ENCODE data around the gene TACC2. TPM values are rescaled to one million over a fixed set of nuclear protein-coding genes. Genes with fewer than 3 reads are reported as not detected.

TACC2 gene
- total RNA-seq, 1 donor from 2014 or later = 76.4 TPM

DNA sequence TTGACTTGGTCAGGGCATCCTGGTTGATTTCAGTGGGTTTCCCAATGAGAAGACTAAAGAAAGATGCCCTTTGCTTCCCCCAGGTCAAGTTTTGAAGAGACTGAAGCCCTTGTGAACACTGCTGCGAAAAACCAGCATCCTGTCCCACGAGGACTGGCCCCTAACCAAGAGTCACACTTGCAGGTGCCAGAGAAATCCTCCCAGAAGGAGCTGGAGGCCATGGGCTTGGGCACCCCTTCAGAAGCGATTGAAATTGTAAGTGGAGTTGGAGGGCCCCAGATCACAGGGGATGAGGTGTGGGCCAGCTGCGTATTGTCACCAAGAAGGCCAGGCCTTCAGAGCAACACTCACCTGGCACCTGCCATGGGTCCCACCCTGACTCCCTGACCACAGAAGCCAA lies 238.8 kb downstream of the TACC2 start:
- DNase-seq (ENCODE audit: extremely low spot score in 2 of 2) = no peak
- Histone ChIP-seq H3K9me3 (no peaks in the 10 kb centered on the region), H3K27ac (no peak overlapping the region), H3K4me3 (no peak overlapping the region), H3K36me3 (peaks cover 0 to 41% of the 10 kb centered on the region in 2 donors), H3K27me3 (no peaks in the 10 kb centered on the region), H3K4me1 (no peaks in the 10 kb centered on the region)
- intact Hi-C loops (cut with DNase I) = no loop called here
- no peak for TF ChIP-seq POLR2A (IDR thresholded peaks at IDR 0.05)
- TF ChIP-seq, protein P1, sequence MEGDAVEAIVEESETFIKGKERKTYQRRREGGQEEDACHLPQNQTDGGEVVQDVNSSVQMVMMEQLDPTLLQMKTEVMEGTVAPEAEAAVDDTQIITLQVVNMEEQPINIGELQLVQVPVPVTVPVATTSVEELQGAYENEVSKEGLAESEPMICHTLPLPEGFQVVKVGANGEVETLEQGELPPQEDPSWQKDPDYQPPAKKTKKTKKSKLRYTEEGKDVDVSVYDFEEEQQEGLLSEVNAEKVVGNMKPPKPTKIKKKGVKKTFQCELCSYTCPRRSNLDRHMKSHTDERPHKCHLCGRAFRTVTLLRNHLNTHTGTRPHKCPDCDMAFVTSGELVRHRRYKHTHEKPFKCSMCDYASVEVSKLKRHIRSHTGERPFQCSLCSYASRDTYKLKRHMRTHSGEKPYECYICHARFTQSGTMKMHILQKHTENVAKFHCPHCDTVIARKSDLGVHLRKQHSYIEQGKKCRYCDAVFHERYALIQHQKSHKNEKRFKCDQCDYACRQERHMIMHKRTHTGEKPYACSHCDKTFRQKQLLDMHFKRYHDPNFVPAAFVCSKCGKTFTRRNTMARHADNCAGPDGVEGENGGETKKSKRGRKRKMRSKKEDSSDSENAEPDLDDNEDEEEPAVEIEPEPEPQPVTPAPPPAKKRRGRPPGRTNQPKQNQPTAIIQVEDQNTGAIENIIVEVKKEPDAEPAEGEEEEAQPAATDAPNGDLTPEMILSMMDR (IDR thresholded peaks at IDR 0.05) = no peak
- TF ChIP-seq POLR2AphosphoS5 (IDR thresholded peaks at IDR 0.05; ENCODE audit: insufficient read depth in 1 of 2, low read depth in 1 of 2) = no peak

DNA sequence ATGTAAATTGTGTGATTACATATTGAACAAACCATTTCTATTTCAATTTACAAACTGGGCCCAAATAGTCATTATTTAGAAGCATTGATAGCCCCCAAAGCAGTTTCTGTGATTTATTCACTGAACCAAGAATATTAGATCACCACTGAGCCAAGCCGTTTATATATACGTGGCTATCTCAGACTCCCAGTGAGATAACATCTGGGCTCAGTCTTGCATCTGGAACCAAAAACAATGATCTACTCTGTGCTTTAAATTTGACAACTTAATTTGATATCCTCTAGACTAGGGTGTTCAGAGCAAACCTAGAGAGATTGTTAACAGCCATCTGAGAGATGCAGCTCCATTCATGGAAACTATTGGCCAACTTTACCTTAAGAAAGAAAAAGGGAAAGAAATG lies 240.7 kb downstream of the TACC2 start:
- no peaks in the 10 kb centered on the region for H3K4me1 ChIP-seq
- no peak overlapping the region for H3K4me3 ChIP-seq
- no peak for DNase-seq (ENCODE audit: extremely low spot score in 2 of 2)
- TF ChIP-seq POLR2A (IDR thresholded peaks at IDR 0.05) = no peak
- TF ChIP-seq, protein P1 (IDR thresholded peaks at IDR 0.05) = no peak
- TF ChIP-seq POLR2AphosphoS5 (IDR thresholded peaks at IDR 0.05; ENCODE audit: insufficient read depth in 1 of 2, low read depth in 1 of 2) = no peak
- H3K36me3 ChIP-seq = peaks cover 0 to 31% of the 10 kb centered on the region in 2 donors
- intact Hi-C loops (cut with DNase I) = no loop called here
- no peaks in the 10 kb centered on the region for H3K27me3 ChIP-seq
- H3K27ac ChIP-seq = no peak overlapping the region
- H3K9me3 ChIP-seq = no peaks in the 10 kb centered on the region

DNA sequence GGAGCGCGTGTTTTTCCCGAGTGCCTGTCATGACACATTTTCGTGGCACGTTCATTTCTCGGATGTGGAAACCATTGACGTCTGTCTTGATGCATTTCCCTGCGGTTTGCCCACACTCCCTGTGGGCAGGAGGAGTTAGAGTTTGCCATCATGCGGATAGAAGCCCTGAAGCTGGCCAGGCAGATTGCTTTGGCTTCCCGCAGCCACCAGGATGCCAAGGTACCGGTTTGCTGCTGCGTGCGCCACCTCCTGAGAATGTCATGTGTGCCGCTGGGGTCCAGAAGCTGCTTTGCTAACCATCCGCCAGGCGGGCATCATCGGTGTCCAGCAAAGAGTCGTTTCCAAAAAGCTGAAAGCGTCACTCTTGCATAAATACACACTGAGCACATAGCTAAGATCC lies 241.3 kb downstream of the TACC2 start:
- intact Hi-C loops (cut with DNase I) = no loop called here
- no peaks in the 10 kb centered on the region for H3K27me3 ChIP-seq
- DNase-seq (ENCODE audit: extremely low spot score in 2 of 2) = no peak
- H3K36me3 ChIP-seq = peaks cover 0 to 31% of the 10 kb centered on the region in 2 donors
- H3K4me3 ChIP-seq = no peak overlapping the region
- H3K4me1 ChIP-seq = no peaks in the 10 kb centered on the region
- no peaks in the 10 kb centered on the region for H3K9me3 ChIP-seq
- no peak overlapping the region for H3K27ac ChIP-seq
- no peak for TF ChIP-seq POLR2A (IDR thresholded peaks at IDR 0.05)
- TF ChIP-seq, protein P1 (IDR thresholded peaks at IDR 0.05) = no peak
- no peak for TF ChIP-seq POLR2AphosphoS5 (IDR thresholded peaks at IDR 0.05; ENCODE audit: insufficient read depth in 1 of 2, low read depth in 1 of 2)

DNA sequence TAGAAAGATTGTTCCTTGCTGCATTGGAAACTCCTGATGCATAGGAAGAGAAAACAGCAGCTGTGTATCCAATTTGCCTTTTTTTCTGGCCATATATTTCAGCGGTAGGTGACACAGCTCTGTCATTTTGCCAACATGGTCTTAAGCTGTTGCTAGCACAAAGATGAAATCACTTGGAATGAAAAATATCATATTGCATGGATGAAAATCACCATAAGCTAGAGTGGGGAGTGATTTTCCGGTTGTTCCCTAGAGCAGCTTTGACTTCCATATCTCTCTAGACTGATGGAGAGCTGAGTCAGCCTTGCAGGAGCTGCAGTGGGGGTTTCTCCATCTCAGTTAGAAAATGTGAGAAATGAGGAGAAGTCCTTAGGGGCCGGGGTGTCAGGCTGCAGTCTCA lies 243.8 kb downstream of the TACC2 start:
- no peak for TF ChIP-seq POLR2A (IDR thresholded peaks at IDR 0.05)
- no peak for TF ChIP-seq POLR2AphosphoS5 (IDR thresholded peaks at IDR 0.05; ENCODE audit: insufficient read depth in 1 of 2, low read depth in 1 of 2)
- TF ChIP-seq, protein P1 (IDR thresholded peaks at IDR 0.05) = no peak
- Histone ChIP-seq H3K27ac (no peak overlapping the region), H3K27me3 (no peaks in the 10 kb centered on the region), H3K4me3 (no peak overlapping the region), H3K9me3 (no peaks in the 10 kb centered on the region), H3K4me1 (no peaks in the 10 kb centered on the region), H3K36me3 (peaks cover 0 to 30% of the 10 kb centered on the region in 2 donors)
- intact Hi-C loops (cut with DNase I) = no loop called here
- DNase-seq (ENCODE audit: extremely low spot score in 2 of 2) = no peak

DNA sequence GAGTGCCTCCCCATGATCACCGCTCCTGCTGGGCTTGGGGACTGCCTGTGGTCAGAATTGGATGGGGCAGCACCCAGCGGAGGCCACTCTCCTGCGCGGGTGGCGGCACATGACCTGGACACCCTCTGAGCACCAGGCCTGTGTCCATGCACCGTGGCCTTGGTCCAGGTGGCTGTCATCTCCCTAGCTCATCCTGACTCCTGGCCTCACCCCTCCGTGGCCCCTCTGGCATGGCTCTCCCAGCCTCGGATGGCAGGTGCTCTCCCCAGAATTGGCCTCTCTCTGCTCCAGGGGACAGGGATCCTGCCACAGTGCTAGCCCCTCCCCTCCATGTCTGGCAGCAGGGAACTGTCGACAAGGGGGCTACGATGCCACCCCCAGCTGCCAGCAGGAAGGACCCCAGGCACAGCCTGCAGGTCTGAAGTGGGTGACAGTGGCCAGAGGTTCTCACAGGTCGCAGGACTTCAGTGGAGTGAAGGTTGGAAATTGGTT lies 244.9 kb downstream of the TACC2 start:
- Histone ChIP-seq H3K4me1 (no peaks in the 10 kb centered on the region), H3K27me3 (no peaks in the 10 kb centered on the region), H3K36me3 (peaks cover 0 to 30% of the 10 kb centered on the region in 2 donors), H3K27ac (no peak overlapping the region), H3K4me3 (no peak overlapping the region), H3K9me3 (no peaks in the 10 kb centered on the region)
- intact Hi-C loops (cut with DNase I) = no loop called here
- TF ChIP-seq POLR2A (IDR thresholded peaks at IDR 0.05) (no peak), POLR2AphosphoS5 (IDR thresholded peaks at IDR 0.05; ENCODE audit: insufficient read depth in 1 of 2, low read depth in 1 of 2) (no peak)
- TF ChIP-seq, protein P1 (IDR thresholded peaks at IDR 0.05) = no peak
- no peak for DNase-seq (ENCODE audit: extremely low spot score in 2 of 2)

All from vagina (tissue), 2 donors.